Activated gamma-delta T cell treated with anti-CD3 and anti-CD28 coated beads, Interleukin-2, amount 50 U/mL, for 16 hours (primary cell): ENCODE data around the gene GMPR.
A peak's percentile ranks its signal among the peaks of the same experiment; 100 is the strongest.

Source experiments
- DNase-seq: peaks from one replicate; pipeline ENCODE4 v3.0.0-alpha.2; 2020; ENCODE audit warnings: low read depth

GMPR gene

DNA sequence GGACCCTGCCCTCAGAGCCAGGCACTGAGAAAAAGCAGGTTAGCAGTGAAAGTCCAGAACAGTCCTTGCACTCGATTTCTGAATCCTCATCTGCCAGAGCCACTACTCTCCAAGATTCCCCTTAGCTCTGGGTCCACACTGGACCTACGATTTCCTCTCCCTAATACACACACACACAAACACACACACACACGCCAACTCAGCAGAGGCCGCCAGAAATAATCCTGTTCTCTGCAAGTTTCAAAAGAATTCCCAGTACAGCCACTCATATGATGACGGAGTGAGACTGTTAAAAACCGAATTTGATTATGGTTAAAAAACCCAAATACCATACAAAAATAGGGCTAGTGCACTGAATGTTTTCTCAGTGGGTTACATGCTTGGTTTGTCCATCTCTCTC, 90.8 kb downstream of the GMPR start:
- no peak for DNase-seq

GRCh38 chr6:16331384-16332174, 93.2 kb downstream of the GMPR start:
- DNase-seq, result peak; percentile 53

DNA sequence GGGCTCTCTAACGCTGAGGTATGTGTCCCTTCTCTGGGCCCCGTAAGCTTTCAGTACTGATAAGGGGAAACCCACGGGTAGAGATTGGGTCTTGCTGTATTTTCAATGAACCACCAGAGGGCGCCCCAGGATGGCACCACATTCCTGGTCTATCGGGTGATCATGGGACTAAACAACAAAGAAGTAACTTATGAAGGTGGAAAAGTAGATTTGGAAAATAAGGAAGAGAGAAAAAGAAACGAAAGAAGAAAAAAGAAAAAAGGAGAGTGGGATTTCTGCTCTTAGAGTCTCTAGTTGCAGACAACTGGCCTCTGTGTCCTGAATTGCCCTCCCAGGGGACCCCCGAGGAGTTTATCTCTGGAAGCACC, 93.8 kb downstream of the GMPR start:
- peak; percentile 73 for DNase-seq

- DNase-seq, result no peak
Observed at GRCh38 chr6:16333580-16333979, 95.2 kb downstream of the GMPR start.

- DNase-seq, result no peak
Observed at GRCh38 chr6:16334671-16335070, 96.3 kb downstream of the GMPR start.

DNA sequence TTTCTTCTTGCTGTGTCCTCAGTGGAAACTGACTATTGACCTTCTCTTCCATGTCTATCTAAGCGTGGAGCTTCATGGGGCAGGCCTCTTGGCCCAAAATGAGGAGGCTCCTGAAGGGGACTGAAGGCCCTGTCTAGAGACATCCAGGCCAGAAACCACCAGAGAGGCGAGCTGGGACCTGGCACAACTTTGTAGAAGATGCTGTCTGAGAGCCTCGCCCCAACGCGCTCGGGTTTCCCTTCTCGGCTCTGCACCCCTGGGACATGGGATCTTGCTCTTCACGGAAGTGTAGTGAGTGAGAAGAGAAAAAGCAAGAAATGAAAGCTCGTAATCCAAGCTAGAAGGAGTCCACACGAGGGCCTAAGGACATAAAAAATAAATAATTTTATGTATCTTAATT, 96.8 kb downstream of the GMPR start:
- no peak for DNase-seq

DNA sequence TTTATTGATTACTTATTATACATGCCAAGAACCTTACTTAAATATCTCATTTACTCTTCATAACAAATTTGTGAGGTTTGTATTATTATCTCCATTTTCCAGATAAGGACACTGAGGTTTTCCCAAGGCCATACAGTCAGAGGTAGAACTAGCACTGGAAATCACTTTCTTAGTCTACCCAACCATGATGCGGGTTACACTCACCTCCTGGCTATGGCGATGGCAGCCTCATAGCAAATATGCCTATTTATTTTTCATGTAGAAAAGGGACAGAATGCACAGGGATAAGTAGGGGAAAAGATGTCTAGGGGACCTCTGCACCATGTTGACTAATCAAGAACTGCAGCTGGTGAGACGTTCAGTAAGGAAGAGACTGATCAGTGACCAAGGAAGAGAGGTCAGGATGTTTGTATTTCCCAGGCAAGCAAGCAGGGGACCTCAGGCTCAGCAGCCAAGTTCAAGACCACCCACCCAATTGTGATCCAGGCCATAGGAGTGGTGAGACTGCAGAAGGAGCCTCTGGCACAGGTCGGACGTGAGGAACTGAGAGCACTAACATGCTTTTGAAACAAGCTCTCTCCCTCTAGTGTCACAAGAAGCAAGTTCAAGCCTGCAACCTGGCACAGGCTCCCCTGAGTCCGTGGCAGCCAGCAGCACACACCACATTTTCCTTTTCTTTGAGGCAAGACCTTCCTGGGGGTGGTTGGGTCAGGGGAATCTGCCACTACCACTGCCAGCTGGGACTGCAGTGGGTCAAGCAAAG, 97.8 kb downstream of the GMPR start:
- no peak for DNase-seq

DNA sequence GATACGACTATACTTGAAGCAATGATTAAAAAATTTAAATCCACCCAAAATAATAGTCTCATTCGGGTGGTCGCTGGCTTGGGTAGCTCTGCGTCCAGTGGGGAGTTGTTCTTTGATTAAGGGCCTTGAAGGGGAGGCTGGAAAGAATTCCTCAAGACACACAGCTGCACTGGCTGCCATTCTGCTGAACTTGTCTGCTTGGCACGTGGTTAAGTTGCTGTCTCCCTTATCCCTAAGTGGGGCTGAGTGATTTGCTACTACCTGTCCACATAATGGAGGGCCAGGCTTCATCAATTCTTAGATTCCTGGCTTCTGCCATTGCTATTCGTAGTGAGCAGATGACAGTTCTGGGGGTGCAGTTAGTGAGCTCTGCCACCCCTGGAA, 98.5 kb downstream of the GMPR start:
- DNase-seq, result no peak

DNA sequence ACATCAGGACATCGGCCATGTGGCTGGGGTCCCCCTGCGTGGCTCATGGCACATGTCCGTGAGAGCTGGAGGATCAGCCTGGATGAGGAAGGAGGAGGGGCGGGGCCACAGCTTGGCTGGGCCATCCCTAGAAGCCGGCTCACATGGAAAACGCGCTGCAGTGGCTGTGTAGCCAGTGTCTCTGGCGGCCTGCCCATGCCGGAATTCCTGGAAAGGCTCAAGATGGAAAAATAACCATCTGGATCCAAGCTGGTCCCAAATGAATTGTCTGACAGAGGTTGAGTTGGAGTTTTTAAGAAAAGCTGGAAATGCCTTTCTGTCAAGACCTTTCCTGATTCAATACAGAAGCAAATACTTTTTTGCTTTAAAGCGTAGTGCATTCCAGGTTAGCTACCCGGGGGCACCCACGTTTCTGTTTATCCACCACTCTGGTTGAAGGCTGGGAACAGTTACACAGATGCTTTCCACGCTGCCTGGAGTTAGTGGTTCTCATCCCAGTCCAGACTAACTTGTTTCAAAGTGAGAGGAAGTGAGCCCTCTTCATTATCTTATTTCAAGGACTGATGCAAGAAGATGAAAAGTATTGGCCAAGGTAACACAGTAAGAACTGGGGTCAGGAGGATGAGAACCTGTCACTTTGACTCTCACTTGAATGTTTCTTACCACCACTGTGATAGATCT, 99.0 kb downstream of the GMPR start:
- DNase-seq, result no peak

GRCh38 chr6:16338577-16339264, 100.3 kb downstream of the GMPR start:
- DNase-seq, result no peak

GRCh38 chr6:16339265-16339587, 100.8 kb downstream of the GMPR start:
- no peak for DNase-seq

DNA sequence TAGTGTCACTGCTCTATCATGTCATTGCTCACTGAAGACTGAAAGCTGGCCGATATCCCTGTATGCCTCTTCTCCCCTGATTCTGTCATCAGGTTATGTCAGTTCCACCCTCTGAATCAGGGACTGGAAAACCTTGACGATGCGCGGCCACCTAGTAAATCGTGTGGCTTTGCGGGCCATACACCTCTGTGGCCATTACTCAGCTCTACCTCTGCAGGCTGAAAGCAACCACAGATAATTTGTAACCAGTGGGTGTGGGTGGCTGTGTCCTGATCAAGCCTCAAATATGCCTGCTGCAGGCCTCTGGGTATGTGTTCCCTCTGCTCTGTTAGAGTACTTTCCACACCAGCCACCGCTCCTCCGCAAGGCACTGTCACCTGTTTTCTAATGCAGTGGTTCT, 105.2 kb downstream of the GMPR start:
- no peak for DNase-seq

- no peak for DNase-seq
Observed at GRCh38 chr6:16344756-16345155, 106.4 kb downstream of the GMPR start.
